ENCODE measurements around the gene MTR.

Gene MTR

GRCh38 chr1:236862219-236862591 lies 67.1 kb downstream of the MTR start:
- Histone ChIP-seq H3K36me3 (ENCODE audit: insufficient read depth, insufficient read length, low read length) (peaks cover 46% of the 10 kb centered on the region), H3K4me3 (ENCODE audit: insufficient read length, low read depth) (no peak overlapping the region), H3K4me1 (ENCODE audit: insufficient read depth, insufficient read length) (no peaks in the 10 kb centered on the region), H3K9me3 (ENCODE audit: insufficient read depth, low read length) (peaks cover 24% of the 10 kb centered on the region; the same call in 1 of the 2 replicates), H3K9ac (ENCODE audit: insufficient read length, low read depth) (no peak overlapping the region), H3K27me3 (ENCODE audit: insufficient read depth, insufficient read length) (no peaks in the 10 kb centered on the region)
- TF ChIP-seq YY1 (IDR thresholded peaks at IDR 0.05; ENCODE audit: insufficient read depth, insufficient read length) (no peak), SUZ12 (IDR thresholded peaks at IDR 0.05; ENCODE audit: extremely low read depth, insufficient read depth, insufficient read length) (no peak), ZNF274 (IDR thresholded peaks at IDR 0.05; ENCODE audit: low read depth, low read length) (no peak)
- DNase-seq (ENCODE audit: low read depth, low spot score) = no peak

- Histone ChIP-seq H3K36me3 (ENCODE audit: insufficient read depth, insufficient read length, low read length) (peaks cover 43% of the 10 kb centered on the region), H3K9me3 (ENCODE audit: insufficient read depth, low read length) (peaks cover 20% of the 10 kb centered on the region; the same call in 1 of the 2 replicates), H3K4me1 (ENCODE audit: insufficient read depth, insufficient read length) (no peaks in the 10 kb centered on the region), H3K4me3 (ENCODE audit: insufficient read length, low read depth) (no peak overlapping the region), H3K27me3 (ENCODE audit: insufficient read depth, insufficient read length) (no peaks in the 10 kb centered on the region), H3K9ac (ENCODE audit: insufficient read length, low read depth) (no peak overlapping the region)
- no peak for DNase-seq (ENCODE audit: low read depth, low spot score)
- TF ChIP-seq YY1 (IDR thresholded peaks at IDR 0.05; ENCODE audit: insufficient read depth, insufficient read length) (no peak), ZNF274 (IDR thresholded peaks at IDR 0.05; ENCODE audit: low read depth, low read length) (no peak), SUZ12 (IDR thresholded peaks at IDR 0.05; ENCODE audit: extremely low read depth, insufficient read depth, insufficient read length) (no peak)
Observed at GRCh38 chr1:236862615-236863211, 67.6 kb downstream of the MTR start.

GRCh38 chr1:236864211-236864610 lies 69.1 kb downstream of the MTR start:
- no peak overlapping the region for H3K9ac ChIP-seq (ENCODE audit: insufficient read length, low read depth)
- no peak for TF ChIP-seq YY1 (IDR thresholded peaks at IDR 0.05; ENCODE audit: insufficient read depth, insufficient read length)
- no peak for TF ChIP-seq ZNF274 (IDR thresholded peaks at IDR 0.05; ENCODE audit: low read depth, low read length)
- TF ChIP-seq SUZ12 (IDR thresholded peaks at IDR 0.05; ENCODE audit: extremely low read depth, insufficient read depth, insufficient read length) = no peak
- no peaks in the 10 kb centered on the region for H3K27me3 ChIP-seq (ENCODE audit: insufficient read depth, insufficient read length)
- no peak for DNase-seq (ENCODE audit: low read depth, low spot score)
- H3K9me3 ChIP-seq (ENCODE audit: insufficient read depth, low read length) = peaks cover 13% of the 10 kb centered on the region; the same call in 1 of the 2 replicates
- no peak overlapping the region for H3K4me3 ChIP-seq (ENCODE audit: insufficient read length, low read depth)
- H3K4me1 ChIP-seq (ENCODE audit: insufficient read depth, insufficient read length) = no peaks in the 10 kb centered on the region
- H3K36me3 ChIP-seq (ENCODE audit: insufficient read depth, insufficient read length, low read length) = peaks cover 33% of the 10 kb centered on the region

- Histone ChIP-seq H3K4me1 (ENCODE audit: insufficient read depth, insufficient read length) (no peaks in the 10 kb centered on the region), H3K9me3 (ENCODE audit: insufficient read depth, low read length) (peaks cover 13% of the 10 kb centered on the region; the same call in 1 of the 2 replicates), H3K9ac (ENCODE audit: insufficient read length, low read depth) (no peak overlapping the region), H3K27me3 (ENCODE audit: insufficient read depth, insufficient read length) (no peaks in the 10 kb centered on the region), H3K4me3 (ENCODE audit: insufficient read length, low read depth) (no peak overlapping the region), H3K36me3 (ENCODE audit: insufficient read depth, insufficient read length, low read length) (peaks cover 28% of the 10 kb centered on the region)
- no peak for DNase-seq (ENCODE audit: low read depth, low spot score)
- no peak for TF ChIP-seq YY1 (IDR thresholded peaks at IDR 0.05; ENCODE audit: insufficient read depth, insufficient read length)
Observed at GRCh38 chr1:236864996-236865817, 70.1 kb downstream of the MTR start.

GRCh38 chr1:236865818-236866155 lies 70.7 kb downstream of the MTR start:
- DNase-seq (ENCODE audit: low read depth, low spot score) = no peak
- no peak overlapping the region for H3K4me3 ChIP-seq (ENCODE audit: insufficient read length, low read depth)
- no peaks in the 10 kb centered on the region for H3K4me1 ChIP-seq (ENCODE audit: insufficient read depth, insufficient read length)
- peaks cover 31% of the 10 kb centered on the region for H3K36me3 ChIP-seq (ENCODE audit: insufficient read depth, insufficient read length, low read length)
- H3K9ac ChIP-seq (ENCODE audit: insufficient read length, low read depth) = no peak overlapping the region
- H3K27me3 ChIP-seq (ENCODE audit: insufficient read depth, insufficient read length) = no peaks in the 10 kb centered on the region
- H3K9me3 ChIP-seq (ENCODE audit: insufficient read depth, low read length) = peaks cover 13% of the 10 kb centered on the region; the same call in 1 of the 2 replicates
- TF ChIP-seq YY1 (IDR thresholded peaks at IDR 0.05; ENCODE audit: insufficient read depth, insufficient read length) (no peak), SUZ12 (IDR thresholded peaks at IDR 0.05; ENCODE audit: extremely low read depth, insufficient read depth, insufficient read length) (no peak), ZNF274 (IDR thresholded peaks at IDR 0.05; ENCODE audit: low read depth, low read length) (no peak)

GRCh38 chr1:236868625-236869467 lies 73.8 kb downstream of the MTR start:
- Histone ChIP-seq H3K4me3 (ENCODE audit: insufficient read length, low read depth) (no peak overlapping the region), H3K27me3 (ENCODE audit: insufficient read depth, insufficient read length) (no peaks in the 10 kb centered on the region), H3K4me1 (ENCODE audit: insufficient read depth, insufficient read length) (no peaks in the 10 kb centered on the region), H3K9me3 (ENCODE audit: insufficient read depth, low read length) (peaks cover 13% of the 10 kb centered on the region; the same call in 1 of the 2 replicates), H3K9ac (ENCODE audit: insufficient read length, low read depth) (no peak overlapping the region), H3K36me3 (ENCODE audit: insufficient read depth, insufficient read length, low read length) (peaks cover 22% of the 10 kb centered on the region)
- peak; percentile 79 for DNase-seq (ENCODE audit: low read depth, low spot score)
- TF ChIP-seq ZNF274 (IDR thresholded peaks at IDR 0.05; ENCODE audit: low read depth, low read length) = no peak

- Histone ChIP-seq H3K36me3 (ENCODE audit: insufficient read depth, insufficient read length, low read length) (peaks cover 28% of the 10 kb centered on the region), H3K27me3 (ENCODE audit: insufficient read depth, insufficient read length) (no peaks in the 10 kb centered on the region), H3K4me3 (ENCODE audit: insufficient read length, low read depth) (no peak overlapping the region), H3K9me3 (ENCODE audit: insufficient read depth, low read length) (peaks cover 13% of the 10 kb centered on the region; the same call in 1 of the 2 replicates), H3K4me1 (ENCODE audit: insufficient read depth, insufficient read length) (no peaks in the 10 kb centered on the region), H3K9ac (ENCODE audit: insufficient read length, low read depth) (no peak overlapping the region)
- DNase-seq (ENCODE audit: low read depth, low spot score) = no peak
- TF ChIP-seq SUZ12 (IDR thresholded peaks at IDR 0.05; ENCODE audit: extremely low read depth, insufficient read depth, insufficient read length) = no peak
Observed at GRCh38 chr1:236869911-236870310, 74.8 kb downstream of the MTR start.
